HCT116 (cell line): ENCODE results near the gene ENTPD5. TPM values are rescaled to one million over a fixed set of nuclear protein-coding genes. Genes with fewer than 3 reads are reported as not detected.

Source experiments
- ATAC-seq: fragments of 200-7000 bp; cut with Tn5 transposase; 2 replicates; pipeline ENCODE4 v1.9.1; 2020; ENCODE audit warnings: mild to moderate bottlenecking, moderate library complexity
- BruUV-seq: library from RNA; stranded (reverse); fragments of 400-500 nt; replicated peaks from 2 replicates; lab custom pipeline; 2021; lab: Mats Ljungman, UMichigan
- CTCF ChIA-PET: fragments of 300-600 bp; sonication (Branson Sonifier 250); formaldehyde crosslinking; loops from one replicate; lab custom pipeline; 2021; ENCODE audit warnings: antibody characterized with exemption; lab: Charles Lee
- POLR2A ChIA-PET: fragments of 300-600, 350-600 bp; sonication (Branson Sonifier 250); formaldehyde crosslinking; loops from one replicate; lab custom pipeline; 2021; ENCODE audit warnings: antibody characterized with exemption; lab: Charles Lee
- RAD21 ChIA-PET, 2 experiments: fragments of 300-600 bp; sonication (Branson Sonifier 250); formaldehyde crosslinking; loops; one replicate each; lab custom pipeline; 2023; ENCODE audit warnings: low total read pairs in 2 of 2; ENCODE audit not compliant: uncharacterized antibody in 2 of 2, unreplicated experiment in 2 of 2, low non-redundant PET in 1 of 2; lab: Charles Lee
- DNase-seq: peaks from one replicate; pipeline ENCODE4 v3.0.0-alpha.2; 2010; ENCODE audit warnings: low read depth, low spot score
- H2AFZ ChIP-seq: fragments of 200-600 bp; shearing (Covaris generic), sonication (generic); 2 replicates; pipeline ENCODE4 v1.6.1; 2017; ENCODE audit warnings: low read depth, mixed run types, mixed read lengths, antibody characterized with exemption, low read length; ENCODE audit not compliant: poor library complexity, severe bottlenecking
- H3K27ac ChIP-seq: 2 replicates; pipeline ENCODE4 v1.5.1; 2012; ENCODE audit warnings: low read depth, low read length
- H3K27me3 ChIP-seq: fragments of 200-600 bp; sonication (generic); 2 replicates; pipeline ENCODE4 v1.6.1; 2016; ENCODE audit warnings: mixed run types, low read length, mixed read lengths; ENCODE audit not compliant: insufficient read depth
- H3K36me3 ChIP-seq, 2 experiments: fragments of 200-500 bp in 1 of 2; fragments of 200-600 bp in 1 of 2; sonication (Bioruptor generic) in 1 of 2; sonication (generic) in 1 of 2; 2 replicates each; pipeline versions ENCODE4 v1.5.1 to v1.6.1; 2014 to 2016; ENCODE audit warnings: low read length in 2 of 2, inconsistent platforms in 1 of 2, mixed read lengths in 1 of 2, mixed run types in 1 of 2; ENCODE audit not compliant: insufficient read depth in 2 of 2, control insufficient read depth in 1 of 2
- H3K4me1 ChIP-seq, 2 experiments: fragments of 200-600 bp in 1 of 2; sonication (generic) in 1 of 2; 2 replicates each; pipeline versions ENCODE4 v1.5.1 to v1.6.1; 2012 to 2017; ENCODE audit warnings: low read length in 2 of 2, inconsistent platforms in 1 of 2, mild to moderate bottlenecking in 1 of 2, mixed read lengths in 1 of 2, mixed run types in 1 of 2, moderate library complexity in 1 of 2; ENCODE audit not compliant: insufficient read depth in 2 of 2, control insufficient read depth in 1 of 2
- H3K4me2 ChIP-seq: fragments of 200-600 bp; sonication (generic); 2 replicates; pipeline ENCODE4 v1.6.1; 2017; ENCODE audit warnings: mixed run types, low read length, mixed read lengths
- H3K4me3 ChIP-seq, 2 experiments: fragments of 200-600 bp in 1 of 2; sonication (generic) in 1 of 2; replicated peaks in 1 of 2; 2 replicates each; pipeline ENCODE4 v1.5.1; 2011 to 2016; ENCODE audit warnings: low read length in 2 of 2, control low read depth in 1 of 2, low read depth in 1 of 2, mild to moderate bottlenecking in 1 of 2, mixed read lengths in 1 of 2, mixed run types in 1 of 2
- H3K79me2 ChIP-seq: fragments of 200-600 bp; sonication (generic); 2 replicates; pipeline ENCODE4 v1.6.1; 2017; ENCODE audit warnings: mild to moderate bottlenecking, mixed run types, low read length, moderate library complexity, mixed read lengths; ENCODE audit not compliant: insufficient read depth
- H3K9ac ChIP-seq: fragments of 200-600 bp; sonication (generic); 2 replicates; pipeline ENCODE4 v1.6.1; 2016; ENCODE audit warnings: low read length, mixed read lengths
- H3K9me2 ChIP-seq: fragments of 200-600 bp; sonication (generic), shearing (Covaris generic); 2 replicates; pipeline ENCODE4 v1.6.1; 2017; ENCODE audit warnings: mixed run types, mild to moderate bottlenecking, moderate library complexity; ENCODE audit not compliant: insufficient read depth
- H3K9me3 ChIP-seq, 2 experiments: fragments of 200-500 bp in 1 of 2; fragments of 200-600 bp in 1 of 2; sonication (Bioruptor generic) in 1 of 2; sonication (generic) in 1 of 2; 2 replicates each; pipeline ENCODE4 v1.6.1; 2014 to 2017; ENCODE audit warnings: low read length in 2 of 2, mixed read lengths in 2 of 2, inconsistent platforms in 1 of 2, low read depth in 1 of 2, mild to moderate bottlenecking in 1 of 2, mixed run types in 1 of 2, moderate library complexity in 1 of 2; ENCODE audit not compliant: control insufficient read depth in 1 of 2, insufficient read depth in 1 of 2
- H4K20me1 ChIP-seq: fragments of 200-600 bp; sonication (generic), shearing (Covaris generic); 2 replicates; pipeline ENCODE4 v1.6.1; 2017; ENCODE audit warnings: mixed run types, mild to moderate bottlenecking, moderate library complexity; ENCODE audit not compliant: insufficient read depth
- CBX3 ChIP-seq: IDR thresholded peaks from 2 replicates; pipeline ENCODE4 v1.6.1; 2012; ENCODE audit warnings: low read depth
- CEBPB ChIP-seq: IDR thresholded peaks from 2 replicates; pipeline ENCODE4 v1.6.1; 2012; ENCODE audit warnings: low read depth
- EGR1 ChIP-seq: IDR thresholded peaks from 2 replicates; pipeline ENCODE4 v1.6.1; 2012; ENCODE audit warnings: low read depth
- EZH2phosphoT487 ChIP-seq: fragments of 200-600 bp; IDR thresholded peaks from 2 replicates; pipeline ENCODE4 v1.6.1; 2018; ENCODE audit warnings: antibody characterized with exemption, borderline replicate concordance
- JUND ChIP-seq: IDR thresholded peaks from 2 replicates; pipeline ENCODE4 v1.6.1; 2012
- POLR2A ChIP-seq: IDR thresholded peaks from 2 replicates; pipeline ENCODE4 v1.7.0; 2011; ENCODE audit warnings: borderline replicate concordance; ENCODE audit not compliant: insufficient read depth, insufficient read length; ENCODE audit errors: extremely low read depth
- REST ChIP-seq: IDR thresholded peaks from 2 replicates; pipeline ENCODE4 v1.6.1; 2012; ENCODE audit warnings: low read depth
- SIN3A ChIP-seq: IDR thresholded peaks from 2 replicates; pipeline ENCODE4 v1.6.1; 2012; ENCODE audit warnings: low read depth
- SP1 ChIP-seq: IDR thresholded peaks from 2 replicates; pipeline ENCODE4 v1.6.1; 2012; ENCODE audit warnings: low read depth
- TCF7L2 ChIP-seq: IDR thresholded peaks from 2 replicates; pipeline ENCODE4 v1.7.0; 2011; ENCODE audit warnings: borderline replicate concordance, inconsistent platforms; ENCODE audit not compliant: insufficient read depth, insufficient read length; ENCODE audit errors: extremely low read depth
- YY1 ChIP-seq: IDR thresholded peaks from 2 replicates; pipeline ENCODE4 v1.6.1; 2011; ENCODE audit warnings: low read length, low read depth, moderate library complexity, mild to moderate bottlenecking; ENCODE audit not compliant: insufficient replicate concordance; ENCODE audit errors: extremely low read depth
- ZBTB33 ChIP-seq: IDR thresholded peaks from 2 replicates; pipeline ENCODE4 v1.6.1; 2011; ENCODE audit warnings: mild to moderate bottlenecking, low read length, moderate library complexity; ENCODE audit not compliant: insufficient replicate concordance; ENCODE audit errors: extremely low read depth
- intact Hi-C: fragments of 100-400 bp; cut with micrococcal nuclease; formaldehyde crosslinking; loops from 2 replicates; pipeline ENCODE4 v1.10.0; 2022
- total RNA-seq: library from RNA; stranded (reverse); gene quantifications from one replicate; pipeline ENCODE4 v1.2.1, GENCODE V29; 2021; ENCODE audit not compliant: unreplicated experiment
- TF ChIP-seq, protein P1 (sequence below): IDR thresholded peaks from 2 replicates; pipeline ENCODE4 v1.6.1; 2012

The ENTPD5 gene
- total RNA-seq, 1 experiment from 2014 or later, result 14.4 TPM

- peaks cover 13 to 19% of the 10 kb centered on the region in 2 experiments; a peak in 3 of 4 replicates for H3K36me3 ChIP-seq
- ChIA-PET POLR2A (no interaction called here), CTCF (no interaction called here), RAD21 (no interaction called here)
- H3K79me2 ChIP-seq, result no peaks in the 10 kb centered on the region
- intact Hi-C loops, result no loop called here
- no peak overlapping the region for H3K27ac ChIP-seq
- ATAC-seq (no peak), DNase-seq (no peak)
- H3K9me2 ChIP-seq, result no peaks in the 10 kb centered on the region
- H2AFZ ChIP-seq, result no peak overlapping the region
- H3K27me3 ChIP-seq, result no peaks in the 10 kb centered on the region
- TF ChIP-seq SIN3A (no peak), POLR2A (no peak), CEBPB (no peak), EZH2phosphoT487 (no peak), YY1 (no peak), SP1 (no peak), EGR1 (no peak), CBX3 (no peak), TCF7L2 (no peak), REST (no peak), JUND (no peak), ZBTB33 (no peak)
- TF ChIP-seq, protein P1, sequence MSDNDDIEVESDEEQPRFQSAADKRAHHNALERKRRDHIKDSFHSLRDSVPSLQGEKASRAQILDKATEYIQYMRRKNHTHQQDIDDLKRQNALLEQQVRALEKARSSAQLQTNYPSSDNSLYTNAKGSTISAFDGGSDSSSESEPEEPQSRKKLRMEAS, result no peak
- BruUV-seq, result no TSS peak
- no peaks in the 10 kb centered on the region for H3K9me3 ChIP-seq
- H3K4me2 ChIP-seq, result no peak overlapping the region
- H4K20me1 ChIP-seq, result no peaks in the 10 kb centered on the region
- no peak overlapping the region for H3K4me3 ChIP-seq
- H3K9ac ChIP-seq, result no peak overlapping the region
- H3K4me1 ChIP-seq, result no peaks in the 10 kb centered on the region
Observed at GRCh38 chr14:73965216-73965615, 53.9 kb downstream of the ENTPD5 start.
